ENCODE data around the gene MPP4.

GRCh38 chr2:201618744-201619662 lies 79.4 kb downstream of the MPP4 start:
- no peak for TF ChIP-seq EZH2 (IDR thresholded peaks at IDR 0.05; ENCODE audit: borderline replicate concordance, low read length)
- TF ChIP-seq, protein P1, sequence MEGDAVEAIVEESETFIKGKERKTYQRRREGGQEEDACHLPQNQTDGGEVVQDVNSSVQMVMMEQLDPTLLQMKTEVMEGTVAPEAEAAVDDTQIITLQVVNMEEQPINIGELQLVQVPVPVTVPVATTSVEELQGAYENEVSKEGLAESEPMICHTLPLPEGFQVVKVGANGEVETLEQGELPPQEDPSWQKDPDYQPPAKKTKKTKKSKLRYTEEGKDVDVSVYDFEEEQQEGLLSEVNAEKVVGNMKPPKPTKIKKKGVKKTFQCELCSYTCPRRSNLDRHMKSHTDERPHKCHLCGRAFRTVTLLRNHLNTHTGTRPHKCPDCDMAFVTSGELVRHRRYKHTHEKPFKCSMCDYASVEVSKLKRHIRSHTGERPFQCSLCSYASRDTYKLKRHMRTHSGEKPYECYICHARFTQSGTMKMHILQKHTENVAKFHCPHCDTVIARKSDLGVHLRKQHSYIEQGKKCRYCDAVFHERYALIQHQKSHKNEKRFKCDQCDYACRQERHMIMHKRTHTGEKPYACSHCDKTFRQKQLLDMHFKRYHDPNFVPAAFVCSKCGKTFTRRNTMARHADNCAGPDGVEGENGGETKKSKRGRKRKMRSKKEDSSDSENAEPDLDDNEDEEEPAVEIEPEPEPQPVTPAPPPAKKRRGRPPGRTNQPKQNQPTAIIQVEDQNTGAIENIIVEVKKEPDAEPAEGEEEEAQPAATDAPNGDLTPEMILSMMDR (conservative IDR thresholded peaks at IDR 0.05 in 1 of 2, IDR thresholded peaks at IDR 0.05 in 1 of 2; ENCODE audit: extremely low read depth in 1 of 2, insufficient read depth in 1 of 2, low read depth in 1 of 2, low read length in 2 of 2), result peak in 1 of 2 donors; percentile 34
